GF-D8 (cell line): ENCODE measurements around the gene GFRAL.

Experiments used
- DNase-seq: peaks from one replicate; lab custom pipeline; 2025; lab: John Stamatoyannopoulos, UW

Gene GFRAL

GRCh38 chr6:55433446-55434130 is 106.3 kb downstream of the GFRAL start:
- no peak for DNase-seq

GRCh38 chr6:55437141-55437540 is 109.9 kb downstream of the GFRAL start:
- DNase-seq, result no peak

GRCh38 chr6:55438203-55438602 is 110.9 kb downstream of the GFRAL start:
- no peak for DNase-seq

- DNase-seq, result no peak
These were observed 116.2 kb downstream of the GFRAL start for GRCh38 chr6:55443238-55444134.

- no peak for DNase-seq
These were observed 118.5 kb downstream of the GFRAL start for GRCh38 chr6:55445648-55446204.

- DNase-seq, result no peak
These were observed 120.6 kb downstream of the GFRAL start for GRCh38 chr6:55447891-55448290.

GRCh38 chr6:55448451-55448850 is 121.2 kb downstream of the GFRAL start:
- DNase-seq, result no peak

GRCh38 chr6:55449225-55449624 is 122.0 kb downstream of the GFRAL start:
- no peak for DNase-seq

- DNase-seq, result no peak
These were observed 122.7 kb downstream of the GFRAL start for GRCh38 chr6:55450005-55450404.
